B cell (primary cell): Measurements from ENCODE around the gene ANKRD65. TPM values are rescaled to one million over a fixed set of nuclear protein-coding genes. Genes with fewer than 3 reads are reported as not detected.

Experiments
- ATAC-seq: fragments of 200-7000 bp; cut with Tn5 transposase; one replicate; pipeline ENCODE4 v1.10.0; 2021; ENCODE audit warnings: low read depth, mild to moderate bottlenecking, moderate number of reproducible peaks, moderate library complexity
- CTCF ChIA-PET: fragments of 350-600 bp; sonication (Branson Sonifier 250); formaldehyde crosslinking; loops from one replicate; lab custom pipeline; 2021; ENCODE audit warnings: antibody characterized with exemption, inconsistent platforms; lab: Charles Lee
- POLR2A ChIA-PET: fragments of 350-600 bp; sonication (Branson Sonifier 250); formaldehyde crosslinking; loops from one replicate; lab custom pipeline; 2021; ENCODE audit warnings: antibody characterized with exemption; lab: Charles Lee
- DNase-seq: peaks from one replicate; pipeline ENCODE4 v3.0.0; 2013
- H2AFZ ChIP-seq: 2 replicates; pipeline ENCODE4 v1.6.1; 2012; ENCODE audit warnings: mild to moderate bottlenecking, low read depth, low read length; ENCODE audit not compliant: insufficient read depth, poor library complexity, severe bottlenecking
- H3K27ac ChIP-seq, 2 donors: 1 replicate in 1 of 2; 2 replicates in 1 of 2; pipeline ENCODE4 v1.5.1; 2012 to 2013; ENCODE audit warnings: low read length in 2 of 2, mild to moderate bottlenecking in 2 of 2, moderate library complexity in 1 of 2
- H3K27me3 ChIP-seq, 4 experiments: fragments of 200-600 bp in 1 of 4; sonication (generic) in 1 of 4; replicated peaks in 1 of 4; 1 replicate in 2 of 4; 2 replicates in 2 of 4; pipeline versions ENCODE4 v1.6.1 to v1.7.0; 2013 to 2016; ENCODE audit warnings: low read length in 3 of 4, mild to moderate bottlenecking in 2 of 4, mixed read lengths in 1 of 4, moderate library complexity in 1 of 4; ENCODE audit not compliant: insufficient read depth in 4 of 4, control insufficient read depth in 3 of 4; ENCODE audit errors: control extremely low read depth in 1 of 4
- H3K36me3 ChIP-seq, 2 experiments: replicated peaks in 1 of 2; 1 replicate in 1 of 2; 2 replicates in 1 of 2; pipeline versions ENCODE4 v1.6.1 to v1.7.1; 2013; ENCODE audit warnings: low read length in 1 of 2; ENCODE audit not compliant: insufficient read depth in 2 of 2, control insufficient read depth in 1 of 2; ENCODE audit errors: control extremely low read depth in 1 of 2, extremely low read depth in 1 of 2
- H3K4me1 ChIP-seq, 2 donors: fragments of 200-600 bp in 1 of 2; sonication (generic) in 1 of 2; 1 replicate in 1 of 2; 2 replicates in 1 of 2; pipeline versions ENCODE4 v1.5.1 to v1.6.1; 2013 to 2017; ENCODE audit warnings: low read length in 2 of 2; ENCODE audit not compliant: control insufficient read depth in 2 of 2, insufficient read depth in 2 of 2
- H3K4me2 ChIP-seq: replicated peaks from 2 replicates; pipeline ENCODE3; 2012; ENCODE audit warnings: mild to moderate bottlenecking, low read depth, low read length; ENCODE audit not compliant: poor library complexity, severe bottlenecking
- H3K4me3 ChIP-seq, 5 experiments: fragments of 200-600 bp in 1 of 5; sonication (generic) in 1 of 5; 1 replicate in 3 of 5; 2 replicates in 2 of 5; pipeline versions ENCODE4 v1.5.1 to v1.7.0; 2011 to 2016; ENCODE audit warnings: low read length in 4 of 5, mild to moderate bottlenecking in 4 of 5, low read depth in 2 of 5, control low read depth in 1 of 5, moderate library complexity in 1 of 5; ENCODE audit not compliant: insufficient read depth in 1 of 5; ENCODE audit errors: control extremely low read depth in 1 of 5, extremely low read depth in 1 of 5
- H3K79me2 ChIP-seq: fragments of 200-600 bp; sonication (generic); one replicate; pipeline ENCODE4 v1.6.0; 2016; ENCODE audit warnings: low read length; ENCODE audit not compliant: control insufficient read depth, insufficient read depth
- H3K9ac ChIP-seq: fragments of 200-600 bp; sonication (generic); 2 replicates; pipeline ENCODE4 v1.6.1; 2017; ENCODE audit warnings: mild to moderate bottlenecking, low read length, moderate library complexity
- H3K9me3 ChIP-seq, 3 donors: one replicate each; pipeline versions ENCODE4 v1.6.1 to v1.7.1; 2013; ENCODE audit warnings: low read length in 2 of 3; ENCODE audit not compliant: control insufficient read depth in 2 of 3, insufficient read depth in 1 of 3; ENCODE audit errors: control extremely low read depth in 1 of 3
- H4K20me1 ChIP-seq: 2 replicates; pipeline ENCODE4 v1.6.0; 2012; ENCODE audit warnings: mild to moderate bottlenecking, low read length; ENCODE audit not compliant: insufficient read depth, control insufficient read depth, poor library complexity, severe bottlenecking
- H3K27ac Mint-ChIP-seq: one replicate; pipeline ENCODE4 v1.8.0; 2021; ENCODE audit warnings: mixed read lengths
- H3K27me3 Mint-ChIP-seq: one replicate; pipeline ENCODE4 v1.8.0; 2021; ENCODE audit warnings: mixed read lengths
- H3K4me1 Mint-ChIP-seq: one replicate; pipeline ENCODE4 v1.8.0; 2021; ENCODE audit warnings: mixed read lengths
- H3K4me3 Mint-ChIP-seq: one replicate; pipeline ENCODE4 v1.8.0; 2021; ENCODE audit warnings: mixed read lengths
- H3K9me3 Mint-ChIP-seq: one replicate; pipeline ENCODE4 v1.8.0; 2022; ENCODE audit warnings: mixed read lengths; ENCODE audit not compliant: insufficient read depth
- EZH2 ChIP-seq: IDR thresholded peaks from 2 replicates; pipeline ENCODE4 v1.6.1; 2012; ENCODE audit warnings: borderline replicate concordance, low read depth, mild to moderate bottlenecking, moderate library complexity, low read length; ENCODE audit not compliant: insufficient read depth, poor library complexity, severe bottlenecking
- whole genome bisulfite sequencing: methylation state at CpG from one replicate; pipeline ENCODE4 v1.1.5; 2013; ENCODE audit warnings: missing lambda C conversion rate; ENCODE audit not compliant: insufficient coverage; 5-methylcytosine and 5-hydroxymethylcytosine counted together
- intact Hi-C: fragments of 100-400 bp; cut with micrococcal nuclease; formaldehyde crosslinking; loops from one replicate; pipeline ENCODE4 v1.10.0; 2022
- polyA plus RNA-seq: library from polyadenylated mRNA; depleted of rRNA; stranded (reverse); fragments of >200 nt; gene quantifications from 2 replicates; pipeline ENCODE4 v1.2.3, GENCODE V29; 2012
- total RNA-seq, 2 donors: library from RNA; stranded (reverse); fragments of 120-200 nt in 1 of 2; gene quantifications; 1 replicate in 1 of 2; 2 replicates in 1 of 2; pipeline versions ENCODE4 v1.2.3 to v1.2.4, GENCODE V29; 2013 to 2022
- TF ChIP-seq, protein P1 (sequence below): fragments of 200-600 bp; IDR thresholded peaks from one replicate; pipeline ENCODE4 v1.8.0; 2022; ENCODE audit warnings: antibody characterized with exemption, mild to moderate bottlenecking

The ANKRD65 gene
- total and polyA plus RNA-seq, 2 donors (not counting 1 experiment from before 2014, with no cell fraction given) = 0.12 TPM; not detected in 1

DNA sequence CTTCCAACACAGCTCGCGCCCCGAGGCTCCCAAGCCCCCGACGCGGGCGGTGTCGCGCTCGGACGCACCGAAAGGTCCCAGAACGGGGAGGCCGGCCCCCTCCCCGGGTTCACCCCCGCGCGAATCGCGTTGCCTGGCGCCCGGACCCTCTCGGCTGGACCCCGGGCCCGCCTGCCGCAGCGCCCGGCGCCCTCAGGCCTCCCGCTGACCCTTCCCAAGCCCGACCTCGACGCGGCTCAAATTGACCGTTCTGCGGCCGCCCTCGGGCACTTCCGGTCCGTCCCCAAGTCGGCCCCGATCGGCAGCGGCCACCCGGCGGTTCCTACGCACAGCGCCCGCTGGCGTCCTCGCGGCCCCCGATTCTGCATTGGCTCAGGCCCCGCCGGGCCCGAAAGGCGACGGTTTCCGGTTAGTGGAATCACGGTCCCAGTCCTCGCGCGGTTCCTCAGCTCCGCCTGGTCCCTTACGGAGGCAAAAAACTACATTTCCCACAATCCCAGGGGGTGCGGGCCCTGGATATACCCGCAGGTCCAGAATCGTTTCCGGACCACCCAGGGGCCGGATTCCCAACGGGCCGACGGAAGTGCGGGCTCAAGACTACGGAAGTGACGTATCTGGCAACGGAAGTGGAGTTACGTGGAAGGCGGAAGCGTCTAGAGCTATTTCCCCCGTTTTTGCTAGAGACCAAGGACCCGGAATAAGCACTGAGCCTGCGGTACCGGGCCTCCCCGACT is 46.0 kb downstream of the ANKRD65 start, which contains the start of gene AURKAIP1:
AURKAIP1 (minus strand) TSS at position 279 of the 734 bp plus-strand sequence. CDS start 451 bp downstream, outside the sequence.
- TF ChIP-seq, protein P1, sequence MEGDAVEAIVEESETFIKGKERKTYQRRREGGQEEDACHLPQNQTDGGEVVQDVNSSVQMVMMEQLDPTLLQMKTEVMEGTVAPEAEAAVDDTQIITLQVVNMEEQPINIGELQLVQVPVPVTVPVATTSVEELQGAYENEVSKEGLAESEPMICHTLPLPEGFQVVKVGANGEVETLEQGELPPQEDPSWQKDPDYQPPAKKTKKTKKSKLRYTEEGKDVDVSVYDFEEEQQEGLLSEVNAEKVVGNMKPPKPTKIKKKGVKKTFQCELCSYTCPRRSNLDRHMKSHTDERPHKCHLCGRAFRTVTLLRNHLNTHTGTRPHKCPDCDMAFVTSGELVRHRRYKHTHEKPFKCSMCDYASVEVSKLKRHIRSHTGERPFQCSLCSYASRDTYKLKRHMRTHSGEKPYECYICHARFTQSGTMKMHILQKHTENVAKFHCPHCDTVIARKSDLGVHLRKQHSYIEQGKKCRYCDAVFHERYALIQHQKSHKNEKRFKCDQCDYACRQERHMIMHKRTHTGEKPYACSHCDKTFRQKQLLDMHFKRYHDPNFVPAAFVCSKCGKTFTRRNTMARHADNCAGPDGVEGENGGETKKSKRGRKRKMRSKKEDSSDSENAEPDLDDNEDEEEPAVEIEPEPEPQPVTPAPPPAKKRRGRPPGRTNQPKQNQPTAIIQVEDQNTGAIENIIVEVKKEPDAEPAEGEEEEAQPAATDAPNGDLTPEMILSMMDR = peak; percentile 39
- TF ChIP-seq EZH2 = no peak
- peak; percentile 89 for ATAC-seq
- H2AFZ ChIP-seq = peak within 1 kb of the TSS; percentile 81
- H3K9me3 ChIP-seq = peaks cover 0 to 3% (median 0%) of the 10 kb centered on the region in 3 donors
- under 1% methylated on average over 82 of the region's 85 CpGs for WGBS
- Mint-ChIP-seq H3K27ac (peak within 1 kb of the TSS; percentile 89), H3K27me3 (no peaks in the 10 kb centered on the region), H3K4me3 (peak within 1 kb of the TSS; percentile 84), H3K4me1 (peaks cover 11% of the 10 kb centered on the region), H3K9me3 (no peaks in the 10 kb centered on the region)
- H3K4me1 ChIP-seq = peaks cover 19 to 37% of the 10 kb centered on the region in 2 donors
- H3K27ac ChIP-seq = peak within 1 kb of the TSS; percentile 75 to 95
- peaks cover 0 to 10% of the 10 kb centered on the region in 2 experiments for H3K36me3 ChIP-seq
- peak within 1 kb of the TSS; percentile 81 for H3K9ac ChIP-seq
- H4K20me1 ChIP-seq = peaks cover 21% of the 10 kb centered on the region
- DNase-seq = peak; percentile 100
- peaks cover 15% of the 10 kb centered on the region for H3K79me2 ChIP-seq
- POLR2A ChIA-PET = interaction anchor here (0.6 to 1.9 kb wide), 9 partner anchors 24 to 343 kb away, joined by 3 to 23 read pairs (median 5); partner anchors contain the start of genes CCNL2, MRPL20 and UBE2J2
- intact Hi-C loops = loop anchor here (1.0 kb wide), 6 partner anchors 24 to 259 kb away; partner anchors contain the start of genes C1orf159, CCNL2, DVL1 and MIB2
- H3K4me3 ChIP-seq = peak within 1 kb of the TSS; percentile 61 to 93 (median 78)
- CTCF ChIA-PET = interaction anchor here (1.0 to 2.0 kb wide), 8 partner anchors 24 to 356 kb away, joined by 3 to 7 read pairs (median 4); partner anchors contain the start of genes CCNL2 and UBE2J2
- H3K27me3 ChIP-seq = no peaks in the 10 kb centered on the region
- H3K4me2 ChIP-seq = peak within 1 kb of the TSS; percentile 84
